Chondrocyte (in vitro differentiated cells): ENCODE measurements around the gene ZNF580. TPM values are rescaled to one million over a fixed set of nuclear protein-coding genes. Genes with fewer than 3 reads are reported as not detected.

Experiments
- DNase-seq: peaks from one replicate; pipeline ENCODE4 v3.0.0; 2021; ENCODE audit warnings: mixed read lengths, low spot score
- H3K27ac Mint-ChIP-seq: one replicate; pipeline ENCODE4 v1.8.0; 2021; ENCODE audit warnings: mild to moderate bottlenecking, moderate library complexity, mixed read lengths; ENCODE audit not compliant: unreplicated experiment
- H3K27me3 Mint-ChIP-seq: 2 replicates; pipeline ENCODE4 v1.8.0; 2021; ENCODE audit warnings: low read depth, mixed read lengths
- H3K36me3 Mint-ChIP-seq: 2 replicates; pipeline ENCODE4 v1.8.0; 2021; ENCODE audit warnings: low read depth, mixed read lengths
- H3K4me1 Mint-ChIP-seq: 2 replicates; pipeline ENCODE4 v1.8.0; 2021; ENCODE audit warnings: low read depth, mild to moderate bottlenecking, mixed read lengths
- H3K4me3 Mint-ChIP-seq: one replicate; pipeline ENCODE4 v1.8.0; 2021; ENCODE audit warnings: mild to moderate bottlenecking, moderate library complexity, mixed read lengths; ENCODE audit not compliant: unreplicated experiment
- H3K9me3 Mint-ChIP-seq: 2 replicates; pipeline ENCODE4 v1.8.0; 2021; ENCODE audit warnings: low read depth, mixed read lengths
- CTCF ChIP-seq: fragments of 200-600 bp; sonication (generic); IDR thresholded peaks from 2 replicates; pipeline ENCODE4 v1.5.0; 2021; ENCODE audit warnings: antibody characterized with exemption, mild to moderate bottlenecking, moderate library complexity
- total RNA-seq: library from RNA; stranded (reverse); gene quantifications from 3 replicates; pipeline ENCODE4 v1.2.1, GENCODE V29; 2021

ZNF580 gene
- total RNA-seq, 1 donor from 2014 or later: 45.0 TPM

DNA sequence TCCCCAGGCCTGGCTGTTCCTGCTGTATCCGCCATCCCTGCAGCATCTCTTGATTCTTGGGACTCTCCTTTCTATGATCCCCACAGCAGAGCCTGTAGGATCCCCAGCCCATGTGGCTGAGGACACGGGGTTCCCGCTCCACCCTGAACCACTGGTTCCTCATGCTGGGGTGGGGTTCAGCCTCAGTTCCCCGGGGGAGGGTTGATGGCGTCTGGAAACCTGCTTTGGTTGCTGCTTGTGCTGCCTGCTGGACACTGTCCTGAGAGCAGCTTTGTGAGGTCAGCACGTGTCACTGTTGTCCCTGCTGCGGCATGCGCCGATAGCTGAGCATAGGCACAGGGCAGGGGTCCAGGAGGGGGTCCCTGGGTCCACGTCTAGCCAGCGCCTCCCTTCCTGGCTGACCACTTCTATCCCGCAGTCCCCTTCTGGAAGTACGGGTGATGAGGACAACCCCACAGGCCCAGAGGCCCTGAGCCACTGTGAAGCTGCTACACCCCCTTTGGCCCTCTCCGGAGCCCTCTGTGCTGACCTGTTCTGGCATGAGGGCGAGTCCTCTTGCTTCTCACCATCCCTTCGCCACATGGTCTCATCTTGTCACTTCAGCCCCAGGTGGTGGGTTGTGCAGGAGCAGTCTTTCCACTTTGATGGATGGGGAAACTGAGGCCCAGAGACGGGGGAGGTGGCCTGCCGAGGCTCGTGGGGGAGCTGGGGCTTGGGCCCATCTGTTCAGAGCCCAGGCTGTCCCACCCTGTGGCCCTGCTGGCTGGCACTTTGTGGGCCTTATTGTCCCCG, 39.7 kb downstream of the ZNF580 start:
- H3K36me3 Mint-ChIP-seq: peaks cover 10% of the 10 kb centered on the region
- H3K27ac Mint-ChIP-seq: no peak overlapping the region
- H3K4me1 Mint-ChIP-seq: peaks cover 24% of the 10 kb centered on the region
- no peak overlapping the region for H3K4me3 Mint-ChIP-seq
- TF ChIP-seq CTCF: no peak
- H3K27me3 Mint-ChIP-seq: no peaks in the 10 kb centered on the region
- H3K9me3 Mint-ChIP-seq: no peaks in the 10 kb centered on the region
- DNase-seq: peak; percentile 66

- Mint-ChIP-seq H3K9me3 (no peaks in the 10 kb centered on the region), H3K27ac (peak overlapping the region; percentile 36), H3K36me3 (peaks cover 13% of the 10 kb centered on the region), H3K27me3 (no peaks in the 10 kb centered on the region), H3K4me3 (no peak overlapping the region), H3K4me1 (peaks cover 24% of the 10 kb centered on the region)
- no peak for TF ChIP-seq CTCF
- DNase-seq: no peak
Observed at GRCh38 chr19:55681131-55682092, 40.6 kb downstream of the ZNF580 start.

DNA sequence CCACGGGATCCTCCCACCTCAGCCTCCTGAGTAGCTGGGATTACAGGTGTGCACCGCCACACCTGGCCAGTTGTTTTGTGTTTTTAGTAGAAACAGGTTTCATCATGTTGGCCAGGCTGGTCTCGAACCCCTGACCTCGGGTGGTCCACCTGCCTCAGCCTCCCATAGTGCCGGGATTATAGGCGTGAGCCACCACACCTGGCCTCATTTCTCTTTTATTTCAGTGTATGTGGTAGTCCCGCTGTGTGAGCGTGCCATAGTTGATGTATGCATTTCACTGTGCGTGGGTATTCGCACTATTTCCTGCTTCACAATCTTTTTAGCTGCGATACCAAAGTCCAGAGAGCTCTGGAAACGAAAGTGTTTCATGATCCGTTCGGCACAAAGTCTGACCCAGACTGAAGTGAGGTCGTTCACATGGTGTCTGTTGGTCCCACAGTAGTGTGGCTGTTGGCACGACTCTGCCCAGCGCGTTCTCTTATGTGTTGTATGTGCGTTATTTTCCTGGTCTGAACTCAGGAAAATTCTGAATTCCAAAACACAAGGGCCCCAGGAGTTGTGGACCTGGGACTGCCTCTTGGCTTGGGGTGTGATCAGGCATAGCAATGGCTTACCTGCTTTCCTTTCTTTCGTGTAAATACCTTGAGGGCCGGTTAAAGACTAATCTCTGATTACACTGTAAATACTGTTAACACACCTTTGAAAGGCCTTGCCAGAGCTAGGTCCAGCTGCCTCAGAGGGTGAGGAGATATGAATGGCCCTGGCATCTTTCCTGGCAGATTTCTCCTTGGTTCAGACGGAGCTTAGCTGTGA, 42.9 kb downstream of the ZNF580 start:
- Mint-ChIP-seq H3K9me3 (no peaks in the 10 kb centered on the region), H3K27me3 (no peaks in the 10 kb centered on the region), H3K4me1 (peaks cover 9% of the 10 kb centered on the region), H3K36me3 (peaks cover 9% of the 10 kb centered on the region), H3K27ac (no peak overlapping the region), H3K4me3 (no peak overlapping the region)
- no peak for DNase-seq
- TF ChIP-seq CTCF: no peak

- no peak overlapping the region for H3K27ac Mint-ChIP-seq
- H3K36me3 Mint-ChIP-seq: peaks cover 7% of the 10 kb centered on the region
- peak; percentile 91 for DNase-seq
- H3K27me3 Mint-ChIP-seq: no peaks in the 10 kb centered on the region
- no peak for TF ChIP-seq CTCF
- no peak overlapping the region for H3K4me3 Mint-ChIP-seq
- peaks cover 6% of the 10 kb centered on the region for H3K4me1 Mint-ChIP-seq
- H3K9me3 Mint-ChIP-seq: no peaks in the 10 kb centered on the region
Observed at GRCh38 chr19:55684946-55685681, 44.3 kb downstream of the ZNF580 start.
